ENCODE data around the gene LCORL. TPM values are rescaled to one million over a fixed set of nuclear protein-coding genes. Genes with fewer than 3 reads are reported as not detected.
"Not testable (repeated sequence)": the region's sequence is repeated elsewhere in the genome, so short reads cannot be mapped to it uniquely, and the experiment has no call there.

The LCORL gene
- total RNA-seq, 3 donors from 2014 or later (not counting 1 experiment from before 2014, with no cell fraction given): 19.9 to 28.4 (median 26.4) TPM

DNA sequence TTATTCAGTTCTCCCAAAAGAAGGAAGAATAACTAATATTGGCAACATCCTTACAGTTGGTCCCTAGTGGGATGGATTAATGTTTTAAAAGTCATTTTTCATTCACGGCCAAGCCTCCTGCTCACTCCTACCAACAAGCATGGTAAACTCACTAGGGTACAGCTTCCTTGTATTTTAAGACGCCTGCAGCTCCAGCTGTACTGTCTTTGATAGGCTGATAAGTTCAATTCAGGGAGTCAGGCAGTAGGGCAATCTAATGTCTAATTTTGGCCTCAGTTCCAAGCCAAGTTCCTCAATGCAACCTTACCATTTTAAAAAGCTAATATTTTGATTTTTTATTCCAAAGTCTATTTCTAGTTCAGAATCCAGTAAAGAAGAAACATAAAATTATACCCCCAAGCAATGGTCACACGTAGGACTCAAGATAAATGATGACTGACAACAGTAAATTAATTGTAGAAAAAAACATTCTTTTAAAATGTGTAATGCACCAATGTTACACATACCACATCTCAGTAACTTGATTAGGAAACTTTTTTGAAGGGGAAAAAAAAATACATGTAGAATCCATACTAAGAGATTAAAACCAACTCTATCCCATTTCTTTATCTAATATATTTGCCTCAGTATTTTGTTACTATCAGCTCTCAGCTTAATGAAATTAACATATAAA is 9.3 kb downstream of the LCORL start:
- Mint-ChIP-seq H3K4me3 (no peak overlapping the region), H3K27me3 (ENCODE audit: low read depth in 2 of 2) (no peaks in the 10 kb centered on the region), H3K36me3 (no peaks in the 10 kb centered on the region), H3K9me3 (no peaks in the 10 kb centered on the region), H3K4me1 (peaks cover 49 to 63% of the 10 kb centered on the region in 2 donors), H3K27ac (no peak overlapping the region)
- Histone ChIP-seq H3K4me3 (ENCODE audit: low read length) (no peak overlapping the region), H3K27ac (ENCODE audit: low read length) (no peak overlapping the region), H3K27me3 (ENCODE audit: control insufficient read depth, insufficient read depth, low read length) (no peaks in the 10 kb centered on the region), H3K4me1 (ENCODE audit: control insufficient read depth, insufficient read depth, low read length) (no peaks in the 10 kb centered on the region), H3K36me3 (ENCODE audit: control insufficient read depth, insufficient read depth, low read length) (no peaks in the 10 kb centered on the region), H3K9me3 (ENCODE audit: control insufficient read depth, insufficient read depth, low read length) (no peaks in the 10 kb centered on the region)
- DNase-seq (no peak), ATAC-seq (no peak)
- intact Hi-C loops (cut with micrococcal nuclease): no loop called here
- WGBS (ENCODE audit: insufficient coverage): 67% methylated on average over 1 of the region's 3 CpGs
- TF ChIP-seq, protein P1, sequence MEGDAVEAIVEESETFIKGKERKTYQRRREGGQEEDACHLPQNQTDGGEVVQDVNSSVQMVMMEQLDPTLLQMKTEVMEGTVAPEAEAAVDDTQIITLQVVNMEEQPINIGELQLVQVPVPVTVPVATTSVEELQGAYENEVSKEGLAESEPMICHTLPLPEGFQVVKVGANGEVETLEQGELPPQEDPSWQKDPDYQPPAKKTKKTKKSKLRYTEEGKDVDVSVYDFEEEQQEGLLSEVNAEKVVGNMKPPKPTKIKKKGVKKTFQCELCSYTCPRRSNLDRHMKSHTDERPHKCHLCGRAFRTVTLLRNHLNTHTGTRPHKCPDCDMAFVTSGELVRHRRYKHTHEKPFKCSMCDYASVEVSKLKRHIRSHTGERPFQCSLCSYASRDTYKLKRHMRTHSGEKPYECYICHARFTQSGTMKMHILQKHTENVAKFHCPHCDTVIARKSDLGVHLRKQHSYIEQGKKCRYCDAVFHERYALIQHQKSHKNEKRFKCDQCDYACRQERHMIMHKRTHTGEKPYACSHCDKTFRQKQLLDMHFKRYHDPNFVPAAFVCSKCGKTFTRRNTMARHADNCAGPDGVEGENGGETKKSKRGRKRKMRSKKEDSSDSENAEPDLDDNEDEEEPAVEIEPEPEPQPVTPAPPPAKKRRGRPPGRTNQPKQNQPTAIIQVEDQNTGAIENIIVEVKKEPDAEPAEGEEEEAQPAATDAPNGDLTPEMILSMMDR (IDR thresholded peaks at IDR 0.05): no peak

DNA sequence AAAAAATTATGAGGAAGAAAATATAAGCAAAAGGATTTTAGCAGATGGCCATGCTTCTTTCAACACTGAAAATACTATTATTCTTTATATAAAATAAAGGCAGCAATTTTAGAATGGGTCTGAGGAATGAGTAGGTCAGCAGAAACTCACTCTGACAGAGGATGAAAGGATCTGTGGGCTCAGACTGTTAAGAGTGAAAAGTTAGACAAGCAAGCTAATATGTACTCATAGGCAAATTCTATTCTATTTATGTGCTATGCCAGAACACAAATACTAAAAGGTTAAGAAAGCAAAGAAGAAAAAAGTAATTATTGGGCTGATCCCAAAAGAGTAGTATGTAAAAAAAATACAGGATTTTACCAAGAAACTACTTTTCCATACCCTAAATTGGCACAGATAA is 13.9 kb downstream of the LCORL start:
- TF ChIP-seq, protein P1 (IDR thresholded peaks at IDR 0.05): no peak
- no peaks in the 10 kb centered on the region for H3K36me3 Mint-ChIP-seq
- Histone ChIP-seq H3K27ac (ENCODE audit: low read length) (no peak overlapping the region), H3K27me3 (ENCODE audit: control insufficient read depth, insufficient read depth, low read length) (no peaks in the 10 kb centered on the region), H3K4me1 (ENCODE audit: control insufficient read depth, insufficient read depth, low read length) (no peaks in the 10 kb centered on the region), H3K36me3 (ENCODE audit: control insufficient read depth, insufficient read depth, low read length) (no peaks in the 10 kb centered on the region), H3K4me3 (ENCODE audit: low read length) (no peak overlapping the region), H3K9me3 (ENCODE audit: control insufficient read depth, insufficient read depth, low read length) (no peaks in the 10 kb centered on the region)
- intact Hi-C loops (cut with micrococcal nuclease): no loop called here
- ATAC-seq: no peak
- no peak for DNase-seq
- H3K9me3 Mint-ChIP-seq: no peaks in the 10 kb centered on the region
- H3K4me3 Mint-ChIP-seq: no peak overlapping the region
- no peaks in the 10 kb centered on the region for H3K27me3 Mint-ChIP-seq (ENCODE audit: low read depth in 2 of 2)
- H3K4me1 Mint-ChIP-seq: peaks cover 52 to 58% of the 10 kb centered on the region in 2 donors
- H3K27ac Mint-ChIP-seq: no peak overlapping the region

DNA sequence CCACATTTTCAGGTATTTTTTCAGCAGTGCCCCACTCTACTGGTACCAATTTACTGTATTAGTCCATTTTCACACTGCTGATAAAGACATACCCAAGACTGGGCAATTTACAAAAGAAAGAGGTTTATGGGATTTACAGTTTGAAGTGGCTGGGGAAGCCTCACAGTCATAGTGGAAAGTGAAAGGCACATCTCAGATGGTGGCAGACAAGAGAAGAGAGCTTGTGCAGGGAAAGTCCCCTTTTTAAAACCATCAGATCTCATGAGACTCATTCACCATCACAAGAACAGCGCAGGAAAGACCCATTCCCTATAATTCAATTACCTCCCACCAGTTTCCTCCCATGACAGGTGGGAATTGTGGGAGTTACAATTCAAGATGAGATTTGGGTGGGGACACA is 15.1 kb downstream of the LCORL start:
- peak in 2 of 3 donors; percentile 50 to 58 for ATAC-seq
- H3K27ac ChIP-seq (ENCODE audit: low read length); H3K9me3 Mint-ChIP-seq; H3K4me3 Mint-ChIP-seq; H3K36me3 Mint-ChIP-seq; H3K27me3 Mint-ChIP-seq (ENCODE audit: low read depth in 2 of 2); intact Hi-C loops (cut with micrococcal nuclease); H3K36me3 ChIP-seq (ENCODE audit: control insufficient read depth, insufficient read depth, low read length); H3K27me3 ChIP-seq (ENCODE audit: control insufficient read depth, insufficient read depth, low read length); H3K9me3 ChIP-seq (ENCODE audit: control insufficient read depth, insufficient read depth, low read length); H3K4me3 ChIP-seq (ENCODE audit: low read length); H3K27ac Mint-ChIP-seq; DNase-seq; H3K4me1 ChIP-seq (ENCODE audit: control insufficient read depth, insufficient read depth, low read length): not testable (repeated sequence)
- WGBS (ENCODE audit: insufficient coverage): no CpG with 5 or more reads among the region's 1 CpG
- peaks cover 46 to 61% of the 10 kb centered on the region in 2 donors for H3K4me1 Mint-ChIP-seq

DNA sequence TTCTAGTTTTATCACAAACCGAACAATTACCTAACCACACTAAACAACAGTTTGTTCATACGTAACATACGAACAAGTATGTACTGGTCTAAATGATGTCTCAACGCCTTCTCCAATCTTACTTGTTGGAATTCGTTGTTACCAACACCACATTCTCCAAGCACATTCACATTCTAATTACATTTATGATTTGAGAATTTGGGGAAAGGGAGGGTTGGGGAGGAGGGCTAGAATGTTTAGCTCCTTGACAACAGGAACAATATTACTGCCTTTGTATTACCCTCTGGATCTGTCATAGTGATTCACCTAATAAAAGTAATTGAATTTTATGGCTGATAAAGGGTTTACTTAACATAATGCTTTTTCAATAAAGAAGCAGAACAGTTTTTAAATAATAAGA is 24.4 kb downstream of the LCORL start:
- H3K4me3 Mint-ChIP-seq: no peak overlapping the region
- H3K36me3 Mint-ChIP-seq: no peaks in the 10 kb centered on the region
- H3K4me3 ChIP-seq (ENCODE audit: low read length): no peak overlapping the region
- 87% methylated on average over 5 of the region's 5 CpGs for WGBS (ENCODE audit: insufficient coverage)
- H3K27me3 Mint-ChIP-seq (ENCODE audit: low read depth in 2 of 2): no peaks in the 10 kb centered on the region
- ATAC-seq (no peak), DNase-seq (no peak)
- H3K27ac ChIP-seq (ENCODE audit: low read length): no peak overlapping the region
- no peak overlapping the region for H3K27ac Mint-ChIP-seq
- no peaks in the 10 kb centered on the region for H3K36me3 ChIP-seq (ENCODE audit: control insufficient read depth, insufficient read depth, low read length)
- peaks cover 46 to 58% of the 10 kb centered on the region in 2 donors for H3K4me1 Mint-ChIP-seq
- intact Hi-C loops (cut with micrococcal nuclease): no loop called here
- no peaks in the 10 kb centered on the region for H3K9me3 ChIP-seq (ENCODE audit: control insufficient read depth, insufficient read depth, low read length)
- no peaks in the 10 kb centered on the region for H3K4me1 ChIP-seq (ENCODE audit: control insufficient read depth, insufficient read depth, low read length)
- no peaks in the 10 kb centered on the region for H3K9me3 Mint-ChIP-seq
- TF ChIP-seq, protein P1 (IDR thresholded peaks at IDR 0.05): no peak
- no peaks in the 10 kb centered on the region for H3K27me3 ChIP-seq (ENCODE audit: control insufficient read depth, insufficient read depth, low read length)
